Stimulated activated CD4-positive, alpha-beta T cell treated with anti-CD3 and anti-CD28 coated beads, Interleukin-1b, Interleukin-23, amount 100 ng/mL, for 48 hours (primary cell): ENCODE measurements around the gene NEK7.
"Not testable (repeated sequence)": the region's sequence is repeated elsewhere in the genome, so short reads cannot be mapped to it uniquely, and the experiment has no call there.

Source experiments
- DNase-seq: peaks from one replicate; pipeline ENCODE4 v3.0.0-alpha.2; 2020

NEK7 gene

DNA sequence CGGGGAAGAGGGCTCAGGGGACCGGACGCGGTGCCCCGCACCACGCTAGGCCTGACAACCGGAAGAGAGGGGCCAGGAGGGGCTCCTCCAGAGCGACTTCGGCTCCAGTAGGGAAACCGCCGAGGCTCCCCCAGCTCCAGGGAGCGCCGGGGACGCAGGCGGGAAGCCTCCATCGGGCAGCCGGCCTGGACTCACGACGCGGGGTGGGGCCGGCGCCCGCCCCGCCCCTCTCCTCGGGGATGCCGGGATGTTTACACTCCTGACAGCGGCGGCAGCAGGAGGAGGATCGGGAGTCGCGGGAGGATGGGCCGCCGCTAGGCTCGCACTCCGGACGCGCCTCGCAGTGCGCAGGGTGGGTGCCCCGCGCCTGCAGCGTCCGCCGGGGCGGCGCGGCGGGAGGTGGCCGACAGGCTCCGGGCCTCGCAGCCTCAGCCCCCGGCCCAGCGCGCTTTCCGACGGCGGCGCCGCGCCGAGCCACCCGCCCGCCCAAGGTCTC lies at the start of gene NEK7:
Gene NEK7, plus strand, starts transcription at position 254 of the 496 bp plus-strand sequence. CDS start 75,583 bp downstream, outside the sequence.
- peak; percentile 60 for DNase-seq

GRCh38 chr1:198107091-198107501 lies 49.7 kb upstream of the NEK7 start:
- no peak for DNase-seq

- DNase-seq, result no peak
Measured at GRCh38 chr1:198108636-198109370, 48.0 kb upstream of the NEK7 start.

GRCh38 chr1:198109371-198109715 lies 47.5 kb upstream of the NEK7 start:
- DNase-seq, result no peak

GRCh38 chr1:198113342-198113750 lies 43.5 kb upstream of the NEK7 start:
- DNase-seq, result no peak

DNA sequence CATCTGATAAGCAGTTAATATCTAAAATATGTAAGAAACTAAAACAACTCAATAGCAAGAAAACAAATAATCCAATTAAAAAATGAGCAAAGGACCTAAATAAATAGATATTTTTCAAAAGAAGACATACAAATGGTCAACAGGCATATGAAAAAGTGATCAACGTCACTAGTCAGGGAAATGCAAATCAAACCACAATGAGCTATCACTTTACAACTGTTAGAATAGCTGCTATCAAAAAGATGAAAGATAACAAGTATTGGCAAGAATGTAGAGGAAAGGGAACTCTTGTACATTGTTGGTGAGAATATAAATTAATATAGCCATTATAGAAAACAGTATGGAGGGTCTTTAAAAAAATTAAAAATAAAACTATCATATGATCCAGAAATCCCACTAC lies 40.7 kb upstream of the NEK7 start:
- no peak for DNase-seq

DNA sequence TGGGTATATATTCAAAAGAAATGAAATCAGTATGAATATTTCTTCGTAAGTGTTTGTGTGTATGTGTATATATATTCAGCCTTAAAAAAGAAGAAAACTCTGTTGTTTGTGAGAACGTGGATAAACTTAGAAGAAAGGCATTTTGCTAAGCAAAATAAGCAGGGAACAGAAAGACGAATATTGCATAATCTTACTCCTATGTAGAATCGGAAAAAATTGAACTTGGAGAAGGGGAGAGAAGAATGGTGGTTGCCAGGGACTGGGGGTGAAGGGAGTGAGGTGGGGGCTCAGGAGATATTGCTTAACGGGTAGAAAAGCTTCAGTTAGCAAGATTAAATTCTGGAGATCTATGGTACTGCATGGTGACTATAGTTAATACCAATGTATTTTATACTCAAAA lies 40.3 kb upstream of the NEK7 start:
- DNase-seq, result no peak

GRCh38 chr1:198117267-198117666 lies 39.5 kb upstream of the NEK7 start:
- DNase-seq, result no peak

DNA sequence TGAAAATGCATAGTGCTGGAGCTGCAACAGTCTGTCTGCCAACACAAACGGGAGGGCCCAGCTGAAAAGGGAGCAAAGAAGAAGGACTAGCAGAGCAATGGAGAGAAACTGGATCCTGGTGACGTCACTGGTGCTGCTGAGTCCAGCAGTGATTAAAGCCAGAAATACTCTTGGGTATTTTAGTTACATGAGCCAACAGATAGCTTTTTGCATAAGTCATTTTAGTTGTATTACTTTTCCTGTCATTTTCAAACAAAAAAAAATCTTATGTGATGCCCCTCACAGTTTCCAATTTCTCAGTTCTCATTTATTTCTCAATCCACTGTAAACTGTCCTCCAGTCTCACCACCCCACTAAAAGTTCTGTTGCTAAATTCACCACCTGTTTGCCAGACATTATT lies 38.7 kb upstream of the NEK7 start:
- DNase-seq, result no peak

DNA sequence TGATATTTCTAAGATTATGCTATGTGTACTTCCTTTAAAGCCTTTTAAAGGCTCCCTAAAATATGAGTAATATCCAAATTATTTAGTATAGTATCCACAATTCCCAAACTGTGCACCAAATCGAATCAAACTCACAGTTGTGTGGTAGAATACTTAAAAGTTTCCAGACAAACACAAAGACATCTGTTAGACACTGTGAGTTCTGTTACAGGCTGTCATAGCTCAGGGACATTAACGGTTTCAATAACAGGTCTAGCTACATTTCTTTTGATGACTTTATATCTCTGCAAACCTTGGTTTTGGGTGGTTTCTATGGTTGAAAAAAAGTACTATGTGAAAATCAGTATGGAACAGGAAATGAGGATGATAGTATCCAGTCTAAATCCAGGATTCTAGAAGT lies 36.9 kb upstream of the NEK7 start:
- no peak for DNase-seq

GRCh38 chr1:198121056-198121826 lies 35.6 kb upstream of the NEK7 start:
- DNase-seq, result no peak

DNA sequence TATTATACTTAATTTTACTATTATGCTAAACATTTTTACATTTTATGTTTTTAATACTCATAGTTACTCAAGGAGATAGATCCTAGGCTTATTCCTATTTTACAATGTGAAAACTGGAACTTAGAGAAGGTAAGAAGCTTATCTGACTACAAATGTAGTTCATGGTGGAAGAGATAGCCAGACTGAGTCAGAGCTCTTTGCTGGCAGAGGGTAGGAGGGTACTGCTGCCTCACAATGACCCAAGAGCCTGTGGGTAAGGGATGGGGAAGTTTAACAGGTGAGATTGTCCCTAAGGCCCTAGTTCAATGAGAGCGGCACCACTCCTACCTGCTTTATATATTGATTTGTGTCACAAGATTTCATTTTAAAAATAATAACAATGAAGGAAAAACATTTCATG lies 34.1 kb upstream of the NEK7 start:
- no peak for DNase-seq

DNA sequence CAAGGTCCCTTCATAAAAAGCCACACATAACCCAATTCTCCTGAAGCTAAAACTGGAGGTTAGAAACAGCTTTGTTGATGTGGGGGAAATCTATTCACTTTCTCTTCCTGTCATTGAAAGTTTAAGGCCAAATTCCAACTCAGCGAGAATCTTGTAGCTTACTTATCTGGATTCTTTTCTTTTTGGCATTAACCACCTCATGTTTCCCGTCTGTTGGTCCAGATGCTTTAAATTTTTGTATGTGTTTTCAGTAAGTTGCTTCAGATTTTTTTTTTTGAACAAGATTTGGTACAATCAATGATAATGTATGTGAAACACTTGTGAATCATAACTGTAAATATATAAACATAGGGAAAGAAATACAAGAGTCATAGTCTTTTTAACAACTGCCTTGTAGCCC lies 33.7 kb upstream of the NEK7 start:
- no peak for DNase-seq

DNA sequence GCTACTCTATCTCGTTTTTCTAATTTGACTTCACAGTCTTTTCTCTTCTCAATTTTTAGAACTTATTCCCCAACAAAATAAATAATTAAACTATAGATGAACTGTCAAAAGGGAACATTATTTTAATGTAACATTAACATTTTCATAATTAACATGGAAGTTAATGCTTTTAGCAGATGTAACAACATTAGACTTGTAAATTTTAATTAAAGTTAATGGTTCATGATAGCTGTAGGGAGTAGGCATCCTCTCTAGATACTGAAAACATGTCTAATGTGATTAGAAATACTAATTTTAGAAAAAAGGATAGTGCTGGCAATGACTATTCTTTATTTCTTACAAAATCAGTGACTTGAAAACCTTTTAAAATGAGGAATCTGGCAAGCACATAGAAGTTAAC lies 32.1 kb upstream of the NEK7 start:
- DNase-seq, result no peak

- no peak for DNase-seq
Measured at GRCh38 chr1:198125995-198126735, 30.6 kb upstream of the NEK7 start.

GRCh38 chr1:198128533-198128932 lies 28.3 kb upstream of the NEK7 start:
- no peak for DNase-seq

GRCh38 chr1:198130053-198130452 lies 26.7 kb upstream of the NEK7 start:
- DNase-seq, result not testable (repeated sequence)

DNA sequence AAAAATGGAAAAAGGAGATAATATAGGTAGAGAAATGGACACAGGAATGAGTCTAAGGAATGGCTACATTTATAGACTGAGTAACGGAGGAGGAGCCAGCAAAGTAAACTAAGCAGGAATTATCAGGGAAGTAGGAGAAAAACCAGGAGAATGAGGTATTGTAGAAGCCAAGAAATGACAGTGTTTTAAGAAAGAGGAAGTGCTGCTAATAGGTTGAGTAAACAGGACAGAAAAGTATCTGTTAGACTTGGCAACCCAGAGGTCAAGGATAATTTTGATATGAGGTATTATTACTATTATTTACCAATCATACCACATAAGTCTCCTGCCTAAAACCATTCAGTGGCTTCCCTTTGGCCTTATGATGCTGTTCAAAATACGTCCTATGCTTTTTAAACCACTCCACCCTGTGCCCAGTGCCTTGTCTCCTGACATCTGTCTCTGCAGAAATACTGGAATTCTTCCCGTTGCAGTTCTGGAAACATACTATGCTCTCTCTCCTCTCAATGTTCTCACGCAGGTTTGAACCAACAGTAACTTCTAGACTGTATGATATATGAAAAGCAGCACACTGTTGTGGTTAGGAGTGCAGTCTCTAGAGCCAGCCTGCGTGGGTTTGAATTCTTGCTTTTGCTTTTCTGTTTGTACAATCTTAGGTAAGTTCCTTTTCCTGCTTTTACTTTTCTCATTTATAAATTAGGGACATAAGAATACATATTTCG lies 24.6 kb upstream of the NEK7 start:
- DNase-seq, result no peak

DNA sequence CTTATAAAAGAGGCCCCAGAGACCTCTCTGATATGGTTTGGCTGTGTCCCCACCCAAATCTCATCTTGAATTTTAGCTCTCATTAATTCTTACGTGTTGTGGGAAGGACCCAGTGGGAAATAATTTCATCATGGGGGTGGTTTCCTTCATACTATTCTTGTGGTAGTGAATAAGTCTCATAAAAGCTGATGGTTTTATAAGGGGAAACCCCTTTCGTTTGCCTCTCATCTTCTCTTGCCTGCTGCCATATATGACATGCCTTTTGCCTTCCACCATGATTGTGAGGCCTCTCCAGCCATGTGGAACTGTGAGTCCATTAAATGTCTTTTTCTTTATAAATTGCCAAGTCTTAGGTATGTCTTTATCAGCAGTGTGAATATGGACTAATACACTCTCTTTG lies 22.5 kb upstream of the NEK7 start:
- DNase-seq, result no peak

DNA sequence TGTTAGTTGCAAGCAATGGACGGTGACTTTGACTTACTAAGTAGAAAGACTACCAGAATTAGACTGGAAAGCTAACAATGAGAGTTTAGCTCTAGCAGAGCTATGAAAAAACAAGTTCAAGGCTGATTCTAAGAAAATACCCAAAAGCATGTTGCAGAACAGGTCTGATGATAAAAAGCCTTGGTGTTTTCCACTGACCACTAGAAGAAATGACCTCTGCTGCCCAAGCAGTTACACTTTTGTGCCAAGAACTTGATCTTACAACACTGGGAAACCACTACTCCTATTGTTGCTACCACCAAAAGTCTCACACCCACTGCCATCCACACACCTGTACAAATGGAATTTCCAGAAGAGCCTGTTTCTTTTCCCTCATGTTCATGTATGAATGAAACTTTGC lies 21.4 kb upstream of the NEK7 start:
- no peak for DNase-seq

DNA sequence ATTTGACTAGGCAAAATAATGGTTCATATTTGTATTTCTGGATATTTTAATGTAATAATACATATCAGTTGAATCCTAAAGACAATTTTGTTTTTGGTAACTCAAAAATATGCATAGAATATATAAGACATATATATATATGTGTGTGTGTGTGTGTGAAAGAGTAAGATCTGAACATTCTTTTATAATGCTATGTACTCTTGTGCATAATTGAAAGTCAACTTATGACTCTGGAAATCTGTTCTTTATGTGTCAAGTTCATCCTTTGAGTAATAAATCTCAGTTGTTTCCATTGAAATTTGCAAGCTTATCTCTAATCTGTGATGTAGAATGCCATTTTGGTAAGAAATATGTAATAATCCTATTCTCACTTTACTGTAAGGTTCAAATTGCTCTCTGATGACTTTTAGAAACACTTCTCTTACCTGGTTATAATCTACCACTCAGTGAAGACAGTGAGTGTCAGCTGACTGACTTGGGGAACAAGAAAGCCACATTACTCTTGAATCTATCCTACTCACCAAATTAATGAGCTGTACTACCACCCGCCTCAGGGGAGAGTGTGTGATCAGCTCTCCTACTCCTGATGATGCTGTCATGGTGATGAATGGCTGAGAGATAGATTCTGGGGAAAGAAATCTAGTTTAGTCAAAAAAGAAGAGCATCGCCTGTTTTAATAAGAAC lies 15.0 kb upstream of the NEK7 start:
- peak; percentile 17 for DNase-seq

GRCh38 chr1:198143797-198144196 lies 13.0 kb upstream of the NEK7 start:
- DNase-seq, result no peak
